AG09319 (cell line): ENCODE measurements around the gene EEFSEC.

Experiments used
- DNase-seq: peaks from one replicate; pipeline ENCODE4 v3.0.0-alpha.2; 2010; ENCODE audit warnings: low read depth; ENCODE audit errors: extremely low read depth
- CTCF ChIP-seq: IDR thresholded peaks from 2 replicates; pipeline ENCODE4 v1.5.1; 2011; ENCODE audit warnings: low read depth, mild to moderate bottlenecking, inconsistent platforms, low read length, moderate library complexity

EEFSEC gene

GRCh38 chr3:128327606-128328031, 174.3 kb downstream of the EEFSEC start:
- no peak for TF ChIP-seq CTCF
- no peak for DNase-seq

- no peak for DNase-seq
- no peak for TF ChIP-seq CTCF
These were observed 175.5 kb downstream of the EEFSEC start for GRCh38 chr3:128328546-128329458.

- no peak for DNase-seq
- no peak for TF ChIP-seq CTCF
These were observed 176.4 kb downstream of the EEFSEC start for GRCh38 chr3:128329491-128330213.

GRCh38 chr3:128330214-128330842, 177.0 kb downstream of the EEFSEC start:
- no peak for TF ChIP-seq CTCF
- DNase-seq: no peak

- no peak for DNase-seq
- no peak for TF ChIP-seq CTCF
These were observed 180.9 kb downstream of the EEFSEC start for GRCh38 chr3:128334086-128334645.

GRCh38 chr3:128334766-128335165, 181.5 kb downstream of the EEFSEC start:
- no peak for TF ChIP-seq CTCF
- DNase-seq: no peak
